T-helper 22 cell (primary cell): ENCODE results near the gene UGP2.
"Not testable (repeated sequence)": the region's sequence is repeated elsewhere in the genome, so short reads cannot be mapped to it uniquely, and the experiment has no call there.

ENCODE experiments used
- DNase-seq: peaks from one replicate; pipeline ENCODE4 v3.0.0-alpha.2; 2020; ENCODE audit warnings: low read depth

Gene UGP2

DNA sequence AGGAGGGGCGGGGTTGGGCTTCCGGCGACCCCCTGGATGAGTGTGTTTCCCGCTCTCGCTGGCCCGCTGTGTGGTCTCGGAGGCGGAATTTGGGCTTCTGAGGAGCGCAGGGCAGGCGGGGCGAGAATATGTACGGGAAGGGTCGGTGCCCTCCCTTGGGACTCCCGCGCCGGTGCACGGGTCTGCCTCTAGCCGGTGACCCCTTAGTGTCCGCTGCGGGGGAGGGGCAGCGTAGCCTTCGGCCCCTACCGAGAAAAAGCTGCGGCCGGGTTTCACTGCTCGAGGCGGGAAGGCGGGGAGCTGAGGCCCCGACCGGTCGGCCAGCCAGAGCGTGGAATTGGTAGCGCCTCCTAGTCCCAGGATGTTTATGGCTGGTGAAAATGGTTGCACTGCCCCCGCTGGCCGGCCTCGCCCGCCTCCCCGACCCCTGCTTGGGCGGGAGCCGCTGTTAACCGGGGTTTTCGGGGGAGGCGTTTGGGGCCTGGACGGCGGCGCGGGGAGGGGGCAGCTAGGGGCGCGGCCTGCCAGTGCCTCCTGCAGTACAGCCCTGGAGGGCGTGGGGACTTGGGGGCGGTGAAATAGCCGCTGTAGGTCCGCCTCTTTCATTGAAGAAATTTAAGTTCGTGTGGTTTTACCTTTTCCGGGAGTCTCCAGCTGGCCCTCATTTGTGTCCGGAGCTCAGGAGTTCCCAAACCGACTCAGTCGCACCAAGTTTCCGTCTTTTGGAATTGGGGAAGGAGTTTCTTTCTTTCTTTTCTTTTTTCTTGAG, at the start of gene UGP2:
Gene UGP2 (plus strand): TSS at position 643 of the 769 bp plus-strand sequence. CDS start 290 bp downstream, outside the sequence.
- DNase-seq = peak; percentile 85

DNA sequence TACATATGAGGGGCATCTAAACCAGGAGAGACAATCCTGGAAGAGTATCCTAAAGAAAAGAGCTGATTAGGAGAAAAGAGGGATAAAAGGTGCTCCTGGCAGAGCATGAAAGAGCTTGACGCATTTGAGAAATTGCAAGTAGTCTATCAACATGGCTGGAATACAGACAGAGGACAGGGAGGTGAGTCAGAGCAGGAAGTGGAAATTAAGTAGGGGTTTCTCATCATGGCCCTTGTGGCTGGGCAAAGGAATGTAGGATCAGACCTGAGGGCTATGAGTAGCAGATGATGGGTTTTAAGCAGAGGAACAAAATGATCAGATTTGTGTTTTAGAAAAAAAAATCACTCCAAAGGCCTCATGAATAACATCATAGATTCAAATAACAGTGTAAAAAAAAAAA, 49.2 kb upstream of the UGP2 start:
- no peak for DNase-seq

DNA sequence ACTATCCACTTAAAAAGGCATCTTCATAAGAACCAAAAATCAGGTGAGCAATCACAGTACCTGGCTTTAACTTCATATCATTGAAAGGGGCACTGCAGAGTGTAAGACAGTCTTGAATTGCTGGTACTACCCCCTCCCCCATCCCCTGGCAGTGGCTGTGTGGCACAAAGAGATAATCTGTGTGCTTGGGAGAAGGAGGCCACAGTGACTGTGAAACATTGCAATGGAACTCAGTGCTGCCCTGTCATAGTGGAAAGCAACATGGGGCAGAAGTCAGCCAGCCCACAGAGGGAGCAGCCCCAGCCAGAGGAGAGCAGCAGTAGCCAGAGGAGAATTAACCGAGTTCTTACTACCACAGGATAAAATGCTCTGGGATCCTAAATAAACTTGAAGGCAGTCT, 45.3 kb upstream of the UGP2 start:
- DNase-seq = no peak

DNA sequence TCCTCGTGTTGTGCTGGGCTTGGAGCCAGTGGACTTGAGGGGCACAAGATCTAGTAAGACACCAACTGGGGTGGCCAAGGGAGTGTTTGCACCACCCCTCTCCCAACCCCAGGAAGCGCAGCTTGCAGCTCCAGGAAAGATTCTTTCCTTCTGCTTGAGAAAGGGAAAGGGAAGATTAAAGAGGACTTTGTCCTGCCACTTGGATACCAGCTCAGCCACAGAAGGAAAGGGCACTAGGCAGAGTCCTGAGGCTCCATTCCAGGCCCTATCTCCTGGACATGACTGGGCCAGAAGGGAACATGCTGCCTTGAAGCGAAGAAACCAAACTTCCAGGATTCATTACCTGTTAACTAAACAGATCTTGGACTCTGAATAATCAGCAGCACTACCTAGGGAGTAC, 44.9 kb upstream of the UGP2 start:
- DNase-seq = no peak

DNA sequence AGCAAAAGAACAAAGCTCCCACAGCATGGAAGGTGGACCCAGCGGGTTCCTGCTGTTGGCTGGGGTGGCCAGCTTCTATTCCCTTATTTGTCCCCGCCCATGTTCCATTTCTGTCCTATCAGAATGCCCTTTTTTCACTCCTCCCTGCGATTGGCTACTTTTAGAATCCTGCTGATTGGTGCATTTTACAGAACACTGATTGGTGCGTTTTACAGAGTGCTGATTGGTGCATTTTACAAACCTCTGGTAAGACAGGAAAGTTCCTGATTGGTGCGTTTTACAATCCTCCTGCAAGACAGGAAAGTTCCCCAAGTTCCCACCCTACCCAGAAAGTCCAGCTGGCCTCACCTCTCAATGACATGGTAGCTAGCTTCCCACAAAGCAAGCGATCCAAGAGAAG, 40.2 kb upstream of the UGP2 start:
- DNase-seq = no peak

DNA sequence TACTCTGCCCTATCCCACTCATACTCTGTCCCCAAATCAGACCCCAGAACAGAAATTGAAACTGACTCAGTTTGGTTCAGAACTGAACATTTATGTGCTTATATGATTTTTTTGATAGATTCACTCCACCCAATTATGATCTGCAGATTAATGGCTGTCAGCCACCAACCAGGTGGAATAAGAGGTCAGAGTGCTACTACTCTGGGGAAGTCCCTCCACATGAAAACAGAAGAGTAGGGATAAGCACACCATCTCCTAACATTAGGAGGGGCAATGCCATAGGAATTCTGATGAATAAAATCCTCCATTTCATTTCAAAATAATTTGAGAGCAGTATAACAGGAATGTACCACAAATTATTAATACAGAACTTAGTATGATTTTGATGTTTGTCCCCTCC, 36.3 kb upstream of the UGP2 start:
- DNase-seq = no peak

DNA sequence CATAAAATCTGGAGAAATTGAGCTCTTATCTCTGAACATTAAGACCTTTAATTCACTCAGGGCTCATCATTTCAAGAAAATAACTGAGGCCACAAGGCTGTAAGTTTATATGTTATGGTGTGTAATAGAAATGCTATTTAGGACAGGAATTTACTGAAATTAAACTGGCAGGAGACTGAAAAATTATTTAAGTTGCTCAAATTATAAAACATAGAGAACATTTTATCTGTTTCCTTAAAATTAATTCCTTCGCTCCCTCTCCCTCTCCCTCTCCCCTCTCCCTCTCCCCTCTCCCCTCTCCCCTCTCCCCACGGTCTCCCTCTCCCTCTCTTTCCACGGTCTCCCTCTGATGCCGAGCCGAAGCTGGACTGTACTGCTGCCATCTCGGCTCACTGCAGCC, 33.7 kb upstream of the UGP2 start:
- not testable (repeated sequence) for DNase-seq

DNA sequence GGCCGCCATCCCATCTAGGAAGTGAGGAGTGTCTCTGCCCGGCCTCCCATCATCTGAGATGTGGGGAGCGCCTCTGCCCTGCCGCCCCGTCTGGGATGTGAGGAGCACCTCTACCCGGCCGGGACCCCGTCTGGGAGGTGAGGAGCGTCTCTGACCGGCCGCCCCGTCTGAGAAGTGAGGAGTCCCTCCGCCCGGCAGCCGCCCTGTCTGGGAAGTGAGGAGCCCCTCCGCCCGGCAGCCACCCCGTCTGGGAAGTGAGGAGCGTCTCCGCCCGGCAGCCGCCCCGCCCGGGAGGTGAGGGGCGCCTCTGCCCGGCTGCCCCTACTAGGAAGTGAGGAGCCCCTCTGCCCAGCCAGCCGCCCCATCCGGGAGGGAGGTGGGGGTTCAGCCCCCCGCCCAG, 32.8 kb upstream of the UGP2 start:
- DNase-seq = not testable (repeated sequence)

DNA sequence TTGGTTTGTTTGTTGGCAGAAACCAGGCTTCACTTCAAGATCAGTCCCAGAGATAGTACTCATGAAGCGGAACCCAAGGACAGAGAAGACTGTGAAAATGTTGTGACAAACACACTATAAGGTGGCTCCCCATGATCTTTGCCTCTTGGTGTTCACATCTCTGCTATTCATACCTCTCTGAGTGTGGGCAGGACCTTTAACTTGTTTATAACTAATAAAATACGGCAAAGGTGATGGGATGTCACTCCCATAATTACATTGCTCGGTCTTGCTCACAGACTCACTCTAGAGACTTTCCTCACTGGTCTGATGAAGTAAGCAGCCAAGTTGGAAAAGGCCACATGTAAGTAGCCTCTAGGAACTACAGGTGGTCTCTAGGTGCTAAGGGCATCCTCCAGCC, 30.6 kb upstream of the UGP2 start:
- no peak for DNase-seq

DNA sequence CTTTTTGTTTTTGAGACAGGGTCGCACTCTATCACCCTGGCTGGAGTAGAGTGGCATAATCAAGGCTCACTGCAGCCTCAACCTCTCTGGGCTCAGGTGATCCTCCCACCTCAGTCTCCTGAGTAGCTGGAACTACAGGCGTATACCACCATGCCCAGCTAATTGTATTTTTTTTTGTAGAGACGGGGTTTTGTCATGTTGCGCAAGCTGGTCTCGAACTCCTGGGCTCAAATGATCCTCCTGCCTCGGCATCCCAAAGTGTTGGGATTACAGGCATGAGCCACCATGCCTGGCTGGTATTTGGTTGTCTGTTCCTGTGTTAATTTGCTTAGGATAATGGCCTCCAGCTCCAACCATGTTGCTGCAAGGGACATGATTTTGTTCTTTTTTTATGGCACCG, 29.8 kb upstream of the UGP2 start:
- DNase-seq = not testable (repeated sequence)

DNA sequence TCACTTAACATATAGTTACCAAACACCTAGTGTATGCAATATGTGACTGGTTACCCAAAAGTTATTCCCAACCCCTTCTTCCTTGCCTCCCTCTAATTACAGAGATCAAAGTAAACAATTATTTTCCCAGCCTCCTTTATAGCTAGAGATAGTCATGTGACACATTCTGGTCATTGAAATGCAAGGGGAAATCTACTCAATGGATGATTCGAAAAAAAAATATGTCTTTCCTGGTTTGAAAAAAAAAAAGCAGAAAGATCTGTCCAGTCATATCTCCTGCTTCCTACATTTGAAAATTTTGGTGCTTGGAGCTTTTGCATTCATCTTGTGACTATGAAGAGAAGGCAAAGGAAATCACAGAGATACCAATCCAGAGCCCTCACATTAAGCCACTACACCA, 27.6 kb upstream of the UGP2 start:
- DNase-seq = no peak

DNA sequence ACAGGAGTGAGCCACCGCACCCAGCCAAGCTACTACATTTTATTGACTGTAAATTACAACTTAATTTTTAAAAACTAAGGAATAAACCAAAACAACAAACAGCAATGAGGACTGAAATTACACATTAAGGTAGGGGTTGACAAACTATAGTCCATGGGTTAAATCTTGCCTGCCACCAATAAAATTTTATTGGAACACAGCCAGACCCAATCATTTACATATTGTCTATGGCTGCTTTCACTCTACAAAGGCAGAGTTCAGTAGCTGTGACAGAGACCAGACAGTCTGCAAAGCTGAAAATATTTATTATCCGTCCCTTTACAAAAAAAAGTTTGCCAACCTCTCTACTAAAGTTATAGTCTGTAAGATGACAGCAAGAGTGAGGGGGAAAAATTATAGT, 24.3 kb upstream of the UGP2 start:
- no peak for DNase-seq

DNA sequence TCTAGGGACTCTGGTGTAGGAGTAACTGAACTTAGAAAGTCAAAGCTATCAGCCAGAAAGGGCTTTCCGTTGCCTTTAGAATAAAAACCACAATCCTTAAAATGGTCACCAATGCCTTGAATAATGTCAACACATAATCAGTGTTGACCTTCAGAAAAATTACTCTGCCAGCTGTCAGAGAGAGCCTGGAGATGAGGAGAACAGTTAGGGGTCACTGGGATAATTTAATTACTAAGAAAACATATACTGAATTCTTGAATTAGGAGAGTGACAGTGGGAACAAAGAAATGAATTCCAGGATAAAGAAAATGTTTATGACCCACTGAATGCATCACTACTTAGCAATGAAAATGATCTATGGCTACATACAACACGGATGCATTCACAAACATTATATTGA, 23.4 kb upstream of the UGP2 start:
- no peak for DNase-seq

DNA sequence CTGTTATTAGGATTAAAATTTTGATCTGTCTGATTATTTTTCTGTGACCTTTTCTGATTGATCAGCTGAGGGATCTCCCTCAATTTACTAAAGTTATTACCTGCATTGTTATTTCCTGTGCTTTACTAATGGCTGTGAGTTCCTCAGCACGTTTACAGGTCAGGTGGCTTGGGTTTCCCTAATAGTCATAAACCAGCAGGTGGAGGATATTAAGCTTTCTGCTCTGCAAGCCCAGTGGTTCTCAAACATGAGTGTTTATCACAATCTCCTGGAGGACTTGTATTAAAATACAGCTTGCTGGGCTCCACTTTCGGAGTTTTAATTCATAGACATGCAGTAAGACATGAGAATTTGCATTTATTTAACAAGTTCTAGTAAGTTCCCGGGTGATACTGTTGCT, 22.4 kb upstream of the UGP2 start:
- no peak for DNase-seq

DNA sequence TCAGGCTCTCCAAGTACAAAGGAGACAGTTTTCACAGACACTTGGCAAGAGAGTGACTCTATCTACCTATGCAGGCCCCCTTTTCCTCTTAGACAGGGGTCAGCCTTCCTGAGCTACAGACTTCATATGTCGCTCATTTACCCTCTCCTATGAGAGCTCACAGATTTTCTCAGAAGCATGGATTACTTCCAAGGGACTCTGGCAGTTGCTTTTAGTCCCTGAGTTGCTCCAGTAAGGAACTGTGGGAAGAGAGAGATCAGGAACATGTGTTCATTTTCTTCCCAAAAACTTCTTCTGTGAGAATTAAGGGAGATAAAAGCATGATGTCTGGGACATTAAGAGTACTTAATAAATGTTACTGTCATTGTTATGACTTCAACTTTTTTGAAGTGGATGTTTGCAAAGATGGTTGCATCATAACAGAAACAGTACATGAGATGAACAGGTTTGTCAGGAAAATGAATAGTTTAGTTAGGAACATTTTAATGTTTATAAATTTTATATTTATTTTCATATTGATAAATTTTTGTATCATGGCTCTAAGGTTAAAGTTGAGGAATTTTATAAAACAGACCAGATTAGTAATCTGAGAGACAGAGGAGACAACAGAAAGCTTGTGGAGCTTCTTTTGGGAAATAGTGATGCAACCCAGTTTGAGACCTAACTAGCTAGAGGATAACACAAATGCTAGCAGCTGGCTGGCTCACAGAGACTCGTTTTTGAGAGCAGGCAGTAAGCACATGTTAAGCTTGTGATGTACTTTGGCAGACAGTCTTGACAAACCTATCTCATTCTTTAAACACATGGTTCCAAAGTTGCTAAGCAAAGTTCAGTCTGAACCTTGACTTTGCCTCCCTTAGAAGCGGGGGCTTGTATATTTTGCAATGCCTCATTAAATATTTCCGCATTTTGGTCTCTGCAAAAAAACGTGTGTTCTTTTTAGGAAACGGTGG, 21.7 kb upstream of the UGP2 start:
- DNase-seq = no peak

DNA sequence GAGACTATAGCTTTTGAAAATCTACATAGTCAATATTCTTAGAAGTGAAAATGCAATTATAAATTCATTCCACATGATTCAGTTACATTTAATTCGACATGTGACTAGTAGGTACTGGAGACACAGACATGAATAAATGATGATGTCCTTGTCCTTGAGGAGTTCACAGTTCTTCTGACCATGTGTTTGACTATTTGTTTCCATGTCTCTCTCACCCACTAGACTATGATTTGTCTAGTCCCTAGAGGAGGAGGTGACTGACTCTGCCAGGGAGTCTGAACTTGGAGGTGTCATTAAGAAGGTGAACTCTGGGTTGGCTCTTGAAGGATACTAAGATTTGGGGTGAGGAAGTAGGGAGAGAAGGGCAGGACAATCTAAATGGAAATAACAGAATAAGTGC, 20.7 kb upstream of the UGP2 start:
- DNase-seq = no peak

DNA sequence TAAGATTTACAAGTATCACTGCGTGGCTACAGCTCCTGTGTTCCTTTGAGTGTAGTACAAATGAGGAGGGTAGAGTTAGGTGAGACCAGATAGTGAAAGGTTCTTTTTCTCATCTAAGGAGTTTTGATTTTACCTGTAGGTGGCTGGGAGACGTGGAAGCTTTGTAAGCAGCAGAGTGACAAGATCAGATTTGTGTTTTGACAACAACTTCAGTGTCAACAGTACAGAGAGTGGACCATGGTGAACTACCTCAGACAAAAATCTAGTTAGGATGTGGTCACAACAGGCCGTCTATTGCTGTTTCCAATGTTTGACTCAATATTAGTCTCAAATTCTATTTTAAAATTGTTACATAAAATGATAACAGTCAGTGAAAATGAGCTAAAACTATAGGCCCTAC, 20.3 kb upstream of the UGP2 start:
- DNase-seq = no peak

DNA sequence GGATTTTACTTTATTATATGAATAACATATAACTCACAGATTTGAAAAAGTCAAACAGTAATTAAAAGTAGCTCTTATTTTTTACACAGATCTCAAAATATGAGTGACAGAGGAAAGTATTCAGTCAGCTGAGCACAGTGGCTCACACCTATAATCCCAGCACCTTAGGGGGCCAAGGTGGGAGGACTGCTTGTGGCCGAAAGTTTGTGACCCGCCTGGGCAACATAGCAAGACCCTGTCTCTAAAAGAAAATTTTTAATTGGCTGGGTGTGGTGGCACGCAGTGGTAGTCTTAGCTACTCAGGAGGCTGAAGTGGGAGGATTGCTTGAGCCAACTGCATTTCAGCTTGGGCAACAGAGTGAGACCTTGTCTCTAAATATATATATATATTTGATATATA, 19.2 kb upstream of the UGP2 start:
- no peak for DNase-seq

DNA sequence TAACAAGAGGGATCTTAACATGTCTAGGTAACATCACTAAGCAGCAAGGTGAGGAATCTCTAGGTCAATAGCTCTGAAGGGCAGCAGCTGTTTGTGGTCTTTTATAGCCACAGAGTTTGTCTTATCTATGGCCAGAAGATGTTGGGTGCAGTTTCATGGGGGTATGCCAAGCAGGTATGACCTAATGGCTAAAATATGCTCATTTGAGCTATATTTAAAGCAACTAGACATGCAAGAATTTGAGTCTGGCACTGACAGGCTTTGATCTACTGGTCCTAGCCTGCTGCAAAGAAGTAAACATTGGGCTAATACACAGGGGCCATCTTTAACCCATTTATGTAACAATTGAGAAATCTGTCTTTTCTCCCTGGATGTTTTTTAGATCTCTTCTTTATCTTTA, 13.9 kb upstream of the UGP2 start:
- DNase-seq = no peak

DNA sequence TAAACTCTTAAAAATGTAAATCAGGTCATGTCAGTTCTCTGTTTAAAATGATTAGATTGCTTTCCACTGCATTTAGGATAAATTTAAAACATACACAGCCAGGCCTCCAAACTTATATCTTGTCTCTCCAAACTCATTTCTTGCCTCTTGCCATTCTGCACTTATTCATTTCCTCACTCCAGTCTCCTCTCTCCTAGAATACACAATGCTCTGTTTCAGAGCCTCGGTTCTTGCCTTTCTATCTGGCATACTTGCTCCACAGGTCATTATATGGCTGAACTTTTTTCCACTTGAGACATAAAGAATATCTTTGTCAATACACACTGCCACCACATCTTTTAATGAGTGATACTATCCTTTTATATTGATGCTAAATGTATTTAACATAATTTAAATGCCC, 10.5 kb upstream of the UGP2 start:
- no peak for DNase-seq

DNA sequence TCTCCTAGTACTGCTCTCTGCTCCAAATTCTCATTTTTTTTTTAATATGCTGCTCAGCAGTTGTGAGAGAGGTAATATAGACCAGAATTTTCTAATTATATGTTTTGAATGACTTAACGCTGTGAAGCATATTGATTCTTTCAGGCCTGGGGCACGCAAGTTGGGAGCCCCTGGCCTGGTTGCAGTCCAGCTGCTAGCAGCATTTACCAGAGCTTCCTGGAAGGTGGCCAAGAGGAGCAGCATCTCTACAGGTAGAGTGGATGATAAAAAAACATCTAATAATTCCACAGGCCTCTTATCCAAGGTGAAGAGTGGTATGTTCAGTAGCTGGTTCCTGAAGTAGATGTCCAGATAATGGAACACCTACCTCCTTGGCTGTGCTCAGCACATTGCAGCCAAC, 7.3 kb upstream of the UGP2 start:
- no peak for DNase-seq

DNA sequence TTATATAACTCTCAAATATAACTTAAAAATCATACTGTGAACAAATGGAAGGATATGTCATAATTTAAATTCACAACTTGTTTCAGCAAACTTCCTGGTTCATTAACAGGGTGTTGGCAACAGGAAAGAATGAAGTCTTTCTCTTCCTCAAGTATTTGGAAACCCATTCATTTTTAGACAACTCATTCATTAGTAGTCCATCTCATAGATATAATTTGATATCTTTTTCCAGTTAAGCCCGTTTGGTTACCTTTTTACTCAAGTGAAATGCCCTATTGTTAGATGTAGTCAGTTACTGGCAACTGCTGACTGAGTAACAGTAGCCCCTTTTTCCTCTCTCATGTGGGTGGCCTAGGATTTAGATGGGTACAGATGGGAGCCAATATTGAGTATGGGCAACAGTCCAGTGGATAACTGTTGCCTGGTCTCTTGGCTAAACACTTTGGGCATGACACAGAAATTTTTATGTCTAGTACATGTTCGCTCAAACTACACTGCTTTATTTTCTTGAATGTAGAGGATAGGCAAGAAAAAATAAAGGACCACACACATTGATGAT, 4.6 kb upstream of the UGP2 start:
- DNase-seq = no peak
